ENCODE measurements around the gene SRSF7.
"Not testable (repeated sequence)": the region's sequence is repeated elsewhere in the genome, so short reads cannot be mapped to it uniquely, and the experiment has no call there.

SRSF7 gene

GRCh38 chr2:38731684-38732221 is 19.4 kb downstream of the SRSF7 start:
- DNase-seq (ENCODE audit: low spot score) = no peak

GRCh38 chr2:38731090-38731489 is 20.1 kb downstream of the SRSF7 start:
- DNase-seq (ENCODE audit: low spot score) = no peak

- no peak for DNase-seq (ENCODE audit: low spot score)
Measured at GRCh38 chr2:38728694-38729093, 22.5 kb downstream of the SRSF7 start.

- no peak for DNase-seq (ENCODE audit: low spot score)
Measured at GRCh38 chr2:38727661-38728060, 23.5 kb downstream of the SRSF7 start.

- DNase-seq (ENCODE audit: low spot score) = no peak
Measured at GRCh38 chr2:38723173-38723572, 28.0 kb downstream of the SRSF7 start.

- no peak for DNase-seq (ENCODE audit: low spot score)
Measured at GRCh38 chr2:38722271-38723061, 28.7 kb downstream of the SRSF7 start.

- no peak for DNase-seq (ENCODE audit: low spot score)
Measured at GRCh38 chr2:38720613-38721241, 30.4 kb downstream of the SRSF7 start.

- no peak for DNase-seq (ENCODE audit: low spot score)
Measured at GRCh38 chr2:38719706-38720105, 31.5 kb downstream of the SRSF7 start.

GRCh38 chr2:38718601-38719000 is 32.6 kb downstream of the SRSF7 start:
- no peak for DNase-seq (ENCODE audit: low spot score)

GRCh38 chr2:38716185-38716584 is 35.0 kb downstream of the SRSF7 start:
- no peak for DNase-seq (ENCODE audit: low spot score)

- DNase-seq (ENCODE audit: low spot score) = not testable (repeated sequence)
Measured at GRCh38 chr2:38714941-38715340, 36.2 kb downstream of the SRSF7 start.

GRCh38 chr2:38713338-38713737 is 37.8 kb downstream of the SRSF7 start:
- DNase-seq (ENCODE audit: low spot score) = no peak

- no peak for DNase-seq (ENCODE audit: low spot score)
Measured at GRCh38 chr2:38712871-38713270, 38.3 kb downstream of the SRSF7 start.

- DNase-seq (ENCODE audit: low spot score) = no peak
Measured at GRCh38 chr2:38712413-38712812, 38.7 kb downstream of the SRSF7 start.

- no peak for DNase-seq (ENCODE audit: low spot score)
Measured at GRCh38 chr2:38711558-38711957, 39.6 kb downstream of the SRSF7 start.

GRCh38 chr2:38709567-38710194 is 41.5 kb downstream of the SRSF7 start:
- DNase-seq (ENCODE audit: low spot score) = no peak

- no peak for DNase-seq (ENCODE audit: low spot score)
Measured at GRCh38 chr2:38708900-38709566, 42.1 kb downstream of the SRSF7 start.

- DNase-seq (ENCODE audit: low spot score) = not testable (repeated sequence)
Measured at GRCh38 chr2:38708491-38708890, 42.7 kb downstream of the SRSF7 start.

GRCh38 chr2:38706846-38707345 is 44.3 kb downstream of the SRSF7 start:
- DNase-seq (ENCODE audit: low spot score) = no peak

GRCh38 chr2:38704664-38705063 is 46.5 kb downstream of the SRSF7 start:
- DNase-seq (ENCODE audit: low spot score) = no peak

GRCh38 chr2:38703336-38703735 is 47.8 kb downstream of the SRSF7 start:
- not testable (repeated sequence) for DNase-seq (ENCODE audit: low spot score)

GRCh38 chr2:38702413-38702812 is 48.7 kb downstream of the SRSF7 start:
- DNase-seq (ENCODE audit: low spot score) = no peak
